OCI-LY1 (cell line): ENCODE measurements around the gene SMPD1.

Experiments used
- CTCF ChIP-seq: fragments of 200-600 bp; sonication (generic), shearing (Covaris generic); IDR thresholded peaks from 2 replicates; pipeline ENCODE4 v1.5.1; 2017; ENCODE audit warnings: mild to moderate bottlenecking, antibody characterized with exemption, low read length, moderate library complexity, mixed read lengths
- EZH2 ChIP-seq: fragments of 200-600 bp; sonication (generic), shearing (Covaris generic); IDR thresholded peaks from 2 replicates; pipeline ENCODE4 v1.8.0; 2017; ENCODE audit warnings: borderline replicate concordance, mixed run types, mild to moderate bottlenecking, antibody characterized with exemption, low read length, moderate library complexity, mixed read lengths

GRCh38 chr11:6419009-6419631 is 28.8 kb downstream of the SMPD1 start, which contains the start of gene APBB1:
- TF ChIP-seq CTCF = no peak
- no peak for TF ChIP-seq EZH2
